ENCODE data around the gene MRPL48.
A peak's percentile ranks its signal among the peaks of the same experiment; 100 is the strongest.
"Not testable (repeated sequence)": the region's sequence is repeated elsewhere in the genome, so short reads cannot be mapped to it uniquely, and the experiment has no call there.

MRPL48 gene

GRCh38 chr11:73852049-73852448 lies 64.4 kb downstream of the MRPL48 start:
- no peak for DNase-seq

DNA sequence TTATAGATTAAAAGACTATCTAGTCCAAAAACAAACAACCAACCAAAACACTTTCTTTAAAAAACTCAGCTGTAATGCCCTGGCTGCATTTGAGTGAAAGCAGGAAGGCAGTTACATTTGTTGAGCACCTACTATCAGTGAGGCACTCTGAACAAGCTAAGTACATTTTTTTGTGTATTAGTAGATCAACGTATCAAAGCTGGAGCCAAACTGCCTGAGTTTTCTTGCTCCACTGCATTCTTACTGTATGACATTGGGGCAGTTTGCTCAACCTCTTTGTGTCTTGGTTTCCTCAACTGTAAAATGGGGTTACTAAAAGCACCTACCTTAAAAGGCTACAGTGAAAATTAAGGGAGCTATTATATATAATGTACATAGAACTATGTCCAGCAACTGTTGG lies 67.0 kb downstream of the MRPL48 start:
- DNase-seq: no peak

DNA sequence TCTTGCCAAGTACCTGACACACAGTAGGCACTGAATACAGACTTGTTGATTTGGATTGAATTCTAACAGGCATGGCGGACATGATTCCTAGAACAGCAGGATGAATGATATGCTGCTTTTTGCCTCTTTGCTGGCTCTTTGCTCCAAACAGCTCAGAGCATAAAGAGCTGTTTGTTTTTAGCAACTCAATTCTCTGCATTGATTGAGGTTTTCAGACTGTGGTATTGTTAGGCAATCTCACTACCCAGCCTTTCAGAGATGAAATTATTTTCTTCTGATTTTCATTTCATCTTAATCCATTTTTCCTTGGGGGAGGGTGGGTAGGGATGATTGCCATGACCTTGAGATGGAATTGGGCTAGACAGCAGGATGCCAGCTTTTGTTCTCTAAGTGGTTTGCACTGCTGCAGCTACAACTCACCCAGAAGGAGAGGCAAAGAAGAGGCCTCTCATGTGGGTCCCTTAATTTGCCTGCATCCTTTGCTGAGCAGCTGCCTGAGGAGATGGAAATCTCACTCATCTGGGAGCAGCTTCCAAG lies 68.4 kb downstream of the MRPL48 start:
- no peak for DNase-seq

DNA sequence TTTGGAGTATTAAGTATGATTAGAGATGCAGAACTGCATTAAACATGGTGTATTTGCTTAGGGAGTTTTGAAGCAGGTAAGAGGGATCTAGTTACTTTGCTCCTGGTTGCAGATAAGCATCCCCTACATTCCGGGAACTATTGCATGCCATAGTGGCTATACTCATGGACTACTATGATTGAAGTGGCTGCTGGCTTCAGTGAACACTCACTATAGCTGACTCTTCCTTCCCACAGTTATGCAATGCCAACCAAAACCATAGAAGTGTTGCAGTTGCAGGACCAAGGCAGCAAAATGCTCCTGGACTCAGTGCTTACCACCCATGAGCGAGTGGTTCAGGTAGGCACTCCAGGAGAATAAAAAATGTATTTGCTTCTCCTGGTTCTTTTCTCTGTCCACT lies 72.0 kb downstream of the MRPL48 start:
- DNase-seq: no peak

DNA sequence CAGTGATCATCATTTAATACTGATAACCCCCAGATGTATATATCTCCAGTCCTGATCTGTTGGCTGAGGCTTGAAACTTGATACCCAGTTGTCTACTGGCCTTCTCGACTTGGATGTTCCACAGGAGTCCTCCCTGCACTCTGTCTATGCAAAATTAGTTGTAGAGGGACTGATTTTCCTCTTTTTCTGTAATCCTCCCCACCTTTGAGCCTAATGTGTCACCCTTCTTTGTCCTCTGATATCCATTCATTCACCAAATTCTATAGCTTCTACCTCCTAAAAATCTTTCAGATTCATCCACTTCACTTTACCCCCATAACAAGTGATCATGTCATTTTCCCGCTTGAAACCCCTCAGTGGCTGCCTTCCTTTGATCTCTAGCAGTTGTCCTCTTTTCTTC lies 72.5 kb downstream of the MRPL48 start:
- DNase-seq: no peak

- DNase-seq: no peak
Observed at GRCh38 chr11:73862986-73863385, 75.3 kb downstream of the MRPL48 start.

DNA sequence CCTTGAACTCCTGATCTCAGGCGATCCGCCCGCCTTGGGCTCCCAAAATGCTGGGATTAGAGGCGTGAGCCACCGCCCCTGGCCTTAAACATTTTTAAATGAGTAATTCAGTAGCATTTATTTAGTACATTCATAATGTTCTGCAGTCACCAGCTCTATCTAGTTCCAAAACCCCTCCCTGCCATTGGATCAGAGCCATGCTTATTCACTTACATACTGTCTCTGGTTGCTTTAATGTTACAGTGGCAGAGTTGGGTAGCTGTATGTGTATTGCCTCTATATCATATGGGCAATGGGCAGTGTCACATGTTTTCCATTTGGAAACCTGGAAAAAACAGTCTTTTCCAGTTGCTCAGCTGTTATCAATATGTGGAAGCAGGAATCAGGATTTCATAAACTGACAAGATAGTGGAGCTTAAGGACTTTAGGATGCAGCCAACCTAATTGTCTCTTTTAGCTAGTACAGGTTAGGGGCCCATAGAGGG lies 78.5 kb downstream of the MRPL48 start:
- DNase-seq: no peak

DNA sequence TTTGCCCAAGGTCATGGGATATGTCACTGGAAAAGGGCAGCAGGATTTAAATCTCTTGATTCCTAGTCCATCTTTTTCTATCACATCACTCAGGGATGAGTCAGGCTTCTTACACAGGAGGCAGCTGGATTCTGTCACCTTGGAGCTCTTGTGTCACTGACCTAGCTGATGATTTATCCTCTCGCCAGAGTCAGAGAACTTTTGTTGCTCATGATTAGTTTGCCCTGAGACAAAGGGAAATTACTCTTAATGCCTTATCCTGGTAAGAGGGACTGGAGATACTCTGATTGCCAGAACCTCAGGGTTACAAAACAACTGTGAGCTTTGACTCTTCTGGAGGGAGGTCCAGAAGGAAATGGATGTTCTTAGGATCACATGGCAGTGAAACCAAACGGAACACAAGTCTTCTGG lies 78.9 kb downstream of the MRPL48 start:
- DNase-seq: peak; percentile 39

GRCh38 chr11:73869332-73869949 lies 81.8 kb downstream of the MRPL48 start:
- peak; percentile 25 for DNase-seq

GRCh38 chr11:73870261-73870660 lies 82.6 kb downstream of the MRPL48 start:
- no peak for DNase-seq

DNA sequence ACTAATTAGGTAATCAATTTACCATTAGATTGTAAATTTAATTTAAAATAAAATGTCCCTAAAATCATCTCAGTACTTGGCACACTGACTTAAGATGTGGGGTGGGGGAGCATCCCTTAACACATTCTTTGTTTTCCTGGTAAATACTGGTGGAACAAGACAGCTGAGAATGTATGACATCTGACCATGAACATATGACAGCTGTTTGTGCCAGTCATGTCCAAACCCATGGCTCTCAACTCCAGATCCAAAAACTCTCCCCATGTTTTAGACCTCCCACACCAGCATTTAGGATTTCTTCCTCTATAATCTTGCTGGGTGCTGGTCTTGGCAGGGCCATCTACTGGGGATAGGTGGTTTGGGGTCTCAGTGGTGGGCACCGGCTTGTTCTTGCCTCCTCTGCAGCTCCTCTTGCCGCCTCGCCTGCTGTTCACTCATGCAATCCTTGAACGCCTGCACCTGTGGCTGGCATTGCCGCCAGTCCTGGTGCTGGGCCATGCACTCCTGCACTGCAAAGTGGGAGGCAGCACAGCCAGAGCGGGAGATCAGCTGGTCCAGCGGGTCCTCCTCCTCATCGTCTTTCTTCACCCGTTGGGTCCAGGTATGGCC lies 85.2 kb downstream of the MRPL48 start:
- DNase-seq: no peak

GRCh38 chr11:73875380-73875779 lies 87.7 kb downstream of the MRPL48 start:
- no peak for DNase-seq

DNA sequence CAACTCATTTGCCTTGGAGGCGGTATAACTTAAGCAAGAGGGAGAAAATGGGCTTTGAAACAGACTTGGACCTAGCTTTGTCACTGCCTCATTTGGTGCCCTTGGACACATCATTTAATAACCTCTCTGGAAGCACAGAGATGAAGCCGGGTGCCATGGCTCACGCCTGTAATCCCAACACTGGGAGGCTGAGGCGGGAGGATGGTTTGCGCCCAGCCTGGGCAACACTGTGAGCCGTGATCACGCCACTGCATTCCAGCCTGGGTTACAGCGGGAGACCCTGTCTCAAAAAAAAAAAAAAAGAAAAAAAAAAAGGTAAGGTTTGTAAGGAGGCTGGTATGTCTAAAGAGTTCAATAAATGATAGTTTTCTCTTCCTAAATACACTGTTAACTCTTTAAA lies 88.2 kb downstream of the MRPL48 start:
- peak; percentile 28 for DNase-seq

GRCh38 chr11:73876424-73877310 lies 89.0 kb downstream of the MRPL48 start, which contains the start of the genes COA4 and PAAF1:
Gene COA4 (minus strand): TSS chr11:73876846. CDS start chr11:73873378, 3,468 bp downstream.
Gene PAAF1 (plus strand): TSS chr11:73876999. CDS start chr11:73877022, 23 bp downstream.
- DNase-seq: peak; percentile 98

GRCh38 chr11:73878771-73879170 lies 91.1 kb downstream of the MRPL48 start:
- DNase-seq: no peak

DNA sequence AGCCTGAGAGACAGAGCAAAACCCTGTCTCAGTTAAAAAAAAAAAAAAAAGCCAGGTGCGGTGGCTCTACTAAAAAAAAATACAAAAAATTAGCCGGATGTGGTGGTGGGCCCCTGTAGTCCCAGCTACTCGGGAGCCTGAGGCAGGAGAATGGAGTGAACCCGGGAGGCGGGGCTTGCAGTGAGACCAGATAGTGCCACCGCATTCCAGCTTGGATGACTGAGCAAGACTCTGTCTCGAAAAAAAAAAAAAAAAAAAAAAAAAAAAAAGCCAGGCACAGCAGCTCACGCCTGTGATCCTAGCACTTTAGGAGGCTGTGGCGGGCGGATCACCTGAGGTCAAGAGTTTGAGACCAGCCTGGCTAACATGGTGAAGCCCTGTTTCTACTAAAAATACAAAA lies 92.8 kb downstream of the MRPL48 start:
- DNase-seq: not testable (repeated sequence)

- DNase-seq: no peak
Observed at GRCh38 chr11:73883856-73884255, 96.2 kb downstream of the MRPL48 start.

GRCh38 chr11:73888244-73888643 lies 100.6 kb downstream of the MRPL48 start:
- DNase-seq: no peak

- no peak for DNase-seq
Observed at GRCh38 chr11:73889019-73889418, 101.3 kb downstream of the MRPL48 start.

- DNase-seq: no peak
Observed at GRCh38 chr11:73889536-73889935, 101.9 kb downstream of the MRPL48 start.

DNA sequence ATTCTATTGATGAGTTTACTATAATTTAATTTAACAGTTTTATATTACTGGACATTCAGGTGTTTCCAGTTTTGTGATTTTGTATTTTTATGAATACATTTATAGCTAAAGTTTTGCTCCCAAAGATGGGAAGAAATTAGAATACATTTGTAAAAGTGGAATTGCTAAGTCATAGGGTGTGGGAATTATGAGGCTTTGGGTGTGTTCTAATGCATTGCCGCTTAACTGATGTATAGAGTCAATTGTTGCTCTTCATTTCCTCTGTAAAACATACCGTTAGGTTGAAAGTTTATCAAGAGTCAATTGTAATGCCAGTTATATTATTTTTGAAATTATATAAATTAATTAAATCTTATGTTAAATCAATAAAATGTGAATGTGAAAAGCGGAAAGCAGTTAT lies 105.4 kb downstream of the MRPL48 start:
- no peak for DNase-seq

DNA sequence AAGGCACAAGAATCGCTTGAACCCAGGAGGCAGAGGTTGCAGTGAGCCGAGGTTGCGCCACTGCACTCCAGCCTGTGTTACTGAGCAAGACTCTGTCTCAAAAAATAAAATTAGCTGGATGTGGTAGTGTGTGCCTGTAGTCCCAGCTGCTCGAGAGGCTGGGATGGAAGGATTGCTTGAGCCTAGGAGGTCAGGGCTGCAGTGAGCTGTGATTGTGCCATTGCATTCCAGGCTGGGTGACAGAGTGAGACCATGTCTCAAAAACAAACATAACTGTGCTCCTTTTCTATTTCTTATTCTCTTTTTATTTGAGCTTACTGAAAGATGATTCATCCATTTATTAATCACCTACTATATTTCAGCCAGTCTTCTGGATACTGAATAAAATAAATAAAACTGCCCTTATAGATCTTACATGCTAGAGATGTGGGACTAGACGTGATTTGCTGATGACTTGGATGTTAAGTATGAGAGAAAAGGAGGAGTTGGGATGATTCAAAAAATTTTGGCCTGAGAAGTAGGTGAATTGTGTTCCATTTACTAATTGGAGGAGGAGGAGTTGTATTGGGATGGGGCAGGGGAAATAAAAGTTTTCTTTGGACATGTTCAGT lies 107.2 kb downstream of the MRPL48 start:
- DNase-seq: no peak

GRCh38 chr11:73902303-73902702 lies 114.6 kb downstream of the MRPL48 start:
- no peak for DNase-seq

Data from NCI-H82 (cell line).